Activated CD8-positive, alpha-beta memory T cell treated with anti-CD3 and anti-CD28 coated beads for 4 hours (primary cell): ENCODE measurements around the gene PDZD4.

Experiments
- DNase-seq, 2 donors: peaks; one replicate each; pipeline ENCODE4 v3.0.0-alpha.2; 2020; ENCODE audit warnings: low read depth in 2 of 2

Gene PDZD4, protein sequence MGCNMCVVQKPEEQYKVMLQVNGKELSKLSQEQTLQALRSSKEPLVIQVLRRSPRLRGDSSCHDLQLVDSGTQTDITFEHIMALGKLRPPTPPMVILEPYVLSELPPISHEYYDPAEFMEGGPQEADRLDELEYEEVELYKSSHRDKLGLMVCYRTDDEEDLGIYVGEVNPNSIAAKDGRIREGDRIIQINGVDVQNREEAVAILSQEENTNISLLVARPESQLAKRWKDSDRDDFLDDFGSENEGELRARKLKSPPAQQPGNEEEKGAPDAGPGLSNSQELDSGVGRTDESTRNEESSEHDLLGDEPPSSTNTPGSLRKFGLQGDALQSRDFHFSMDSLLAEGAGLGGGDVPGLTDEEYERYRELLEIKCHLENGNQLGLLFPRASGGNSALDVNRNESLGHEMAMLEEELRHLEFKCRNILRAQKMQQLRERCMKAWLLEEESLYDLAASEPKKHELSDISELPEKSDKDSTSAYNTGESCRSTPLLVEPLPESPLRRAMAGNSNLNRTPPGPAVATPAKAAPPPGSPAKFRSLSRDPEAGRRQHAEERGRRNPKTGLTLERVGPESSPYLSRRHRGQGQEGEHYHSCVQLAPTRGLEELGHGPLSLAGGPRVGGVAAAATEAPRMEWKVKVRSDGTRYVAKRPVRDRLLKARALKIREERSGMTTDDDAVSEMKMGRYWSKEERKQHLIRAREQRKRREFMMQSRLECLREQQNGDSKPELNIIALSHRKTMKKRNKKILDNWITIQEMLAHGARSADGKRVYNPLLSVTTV

DNA sequence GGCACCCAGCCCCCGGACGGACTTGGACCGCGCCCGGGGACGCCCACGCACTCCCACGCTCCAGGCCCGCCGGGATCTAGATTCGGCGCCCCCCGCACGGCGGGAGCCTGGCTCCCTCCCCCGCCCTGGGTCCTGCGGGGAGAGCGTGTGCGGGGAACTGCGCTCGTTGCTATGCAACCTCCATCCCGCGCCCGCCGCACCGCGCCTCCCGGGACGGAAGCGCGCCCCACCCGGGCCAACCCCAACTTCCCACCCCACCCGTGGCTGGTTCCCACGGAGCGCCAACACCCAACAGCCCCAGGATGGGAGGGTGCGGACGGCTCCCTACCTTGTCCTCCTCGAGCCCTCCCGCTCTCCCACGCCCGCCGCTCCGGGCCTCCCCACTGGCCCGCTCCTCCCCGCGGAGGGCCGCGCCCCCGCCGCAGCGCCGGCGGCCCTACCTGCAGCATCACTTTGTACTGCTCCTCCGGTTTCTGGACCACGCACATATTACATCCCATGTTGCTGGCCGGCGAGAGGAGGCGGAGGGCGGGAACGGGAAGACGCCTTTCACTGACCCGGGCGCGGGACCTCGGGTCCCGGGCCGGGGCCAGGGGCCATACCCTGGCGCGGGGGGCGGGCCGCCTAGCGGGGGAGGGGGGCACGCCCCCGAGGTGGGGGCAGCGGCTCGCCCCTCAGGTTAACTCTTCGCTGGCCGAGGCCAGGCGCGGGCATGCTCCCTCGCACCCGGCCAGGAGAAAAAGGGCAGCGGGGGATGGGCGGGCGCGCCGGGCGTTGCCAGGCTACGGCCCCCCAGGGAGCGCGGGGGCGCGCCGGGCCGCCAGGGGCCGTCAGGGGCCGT, at the start of gene PDZD4:
TSS of gene PDZD4 (minus strand) at position 746 of the 841 bp plus-strand sequence. CDS start at position 500, 246 bp downstream.
- no peak for DNase-seq

DNA sequence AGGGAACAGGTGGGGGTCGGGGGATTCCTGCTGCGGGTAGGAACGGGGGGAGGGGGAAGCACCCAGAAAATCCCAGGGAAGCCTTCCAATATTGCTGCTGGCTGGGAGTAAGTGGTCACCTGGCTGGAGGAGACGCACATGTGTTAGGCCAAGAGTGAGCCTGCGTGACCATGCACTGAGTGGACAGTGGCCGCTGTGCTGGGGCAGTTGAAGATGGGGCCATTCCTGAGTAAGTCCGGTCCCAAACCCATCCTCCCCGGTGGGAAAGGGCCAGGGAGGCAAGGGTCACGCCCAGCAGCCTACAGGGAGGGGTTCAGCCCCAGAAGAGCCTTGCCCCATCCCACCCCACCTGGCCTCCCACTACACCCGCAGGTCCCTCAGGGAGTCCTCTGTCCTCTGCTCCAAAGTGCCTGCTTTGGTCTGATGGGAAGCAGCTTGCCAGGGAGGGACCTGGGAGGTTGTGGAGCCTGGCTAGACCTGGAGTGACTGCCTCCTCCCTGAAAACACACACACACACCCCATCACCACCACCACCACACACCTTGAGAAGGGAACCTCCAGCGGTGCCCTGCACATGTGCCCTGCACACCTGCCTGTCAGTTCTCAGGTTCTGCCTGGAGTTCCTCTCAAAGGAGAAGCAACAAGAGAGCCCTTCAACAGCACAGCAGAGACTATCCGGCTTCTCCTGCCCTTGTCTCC, 49.5 kb upstream of the PDZD4 start:
- no peak for DNase-seq

DNA sequence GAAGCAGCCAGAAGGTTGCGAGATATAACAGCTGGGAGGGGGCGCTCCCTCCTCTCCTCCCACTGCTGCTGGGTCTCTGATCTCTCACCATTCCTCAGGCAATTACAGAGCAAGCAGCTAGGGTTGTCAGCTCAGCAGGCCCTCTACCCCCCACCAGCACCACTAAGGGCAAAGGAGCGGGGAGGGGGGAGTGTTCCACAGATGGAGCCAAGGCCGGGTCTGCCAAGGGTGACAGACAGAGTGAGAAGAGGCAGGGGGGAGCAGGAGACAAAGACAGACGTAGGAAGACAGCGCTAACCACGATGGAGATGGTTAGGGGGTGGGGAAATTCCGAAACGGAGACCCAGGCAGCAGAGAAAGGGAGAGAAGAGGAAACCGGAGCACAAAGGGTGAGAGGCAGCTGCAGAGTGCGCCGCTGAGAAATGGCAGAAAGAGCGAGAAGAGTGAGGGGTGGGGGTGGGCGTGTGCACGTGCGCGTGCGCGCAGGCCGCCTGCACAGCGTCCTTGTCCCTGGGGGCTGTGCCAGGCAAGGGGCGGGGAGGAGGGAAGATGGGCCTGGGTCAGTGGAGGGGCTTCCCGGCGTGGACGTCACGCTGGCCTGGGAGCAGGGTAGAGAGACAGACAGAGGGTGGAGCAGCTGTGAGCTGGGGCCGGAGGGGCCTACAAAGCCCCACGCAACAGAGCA, 48.8 kb upstream of the PDZD4 start:
- no peak for DNase-seq

DNA sequence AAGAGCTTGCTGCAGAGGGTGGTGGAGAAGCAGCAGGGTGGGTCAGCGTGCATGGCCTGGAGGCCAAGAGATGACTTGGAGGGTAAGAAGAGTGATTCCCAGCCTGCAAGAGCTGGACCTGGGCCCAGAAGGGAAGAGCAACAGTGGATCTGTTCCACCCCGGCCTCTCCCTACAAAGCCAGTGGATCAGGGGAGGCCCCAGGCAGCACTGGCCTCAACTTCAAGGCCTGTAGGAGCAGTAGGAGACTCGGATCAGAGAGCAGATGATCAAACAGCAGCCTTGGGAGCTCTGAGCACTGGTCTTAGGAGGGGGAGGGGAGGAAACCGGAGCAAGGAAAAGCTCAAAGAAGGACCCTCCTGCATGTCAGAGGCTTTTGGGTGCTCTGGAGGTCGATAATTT, 48.0 kb upstream of the PDZD4 start:
- DNase-seq, result no peak

DNA sequence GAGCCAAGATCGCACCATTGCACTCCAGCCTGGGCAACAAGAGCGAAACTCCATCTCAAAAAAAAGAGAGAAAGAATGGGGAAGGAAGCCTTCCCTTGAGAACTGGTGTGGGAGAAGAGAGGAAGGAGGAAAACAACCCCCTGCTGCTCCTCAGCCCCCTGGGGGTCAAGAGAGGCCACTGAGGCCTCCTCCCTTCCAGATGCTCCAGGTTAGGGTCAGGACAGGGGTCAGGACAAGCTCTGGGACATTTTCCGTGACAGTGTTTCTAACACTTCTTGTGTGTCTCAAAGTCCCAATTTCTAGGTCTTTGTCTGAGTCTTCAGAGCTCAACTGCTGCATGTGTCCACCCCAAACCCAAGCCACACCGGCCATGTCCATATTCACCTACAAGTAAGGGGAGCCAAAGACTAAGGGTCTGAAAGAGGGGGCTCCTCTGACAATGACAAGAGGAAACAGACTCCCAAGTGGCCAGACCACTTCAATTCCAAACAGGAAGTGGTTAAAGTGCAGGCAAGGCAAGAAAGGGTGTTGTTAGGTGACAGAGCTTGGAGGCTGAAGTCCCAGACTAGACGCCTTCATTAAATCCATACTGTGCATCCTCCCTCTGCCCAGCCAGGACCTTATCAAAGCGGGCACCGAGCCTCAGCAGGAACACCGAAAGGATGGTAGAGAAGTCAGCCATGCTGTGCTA, 47.4 kb upstream of the PDZD4 start:
- DNase-seq, result no peak

DNA sequence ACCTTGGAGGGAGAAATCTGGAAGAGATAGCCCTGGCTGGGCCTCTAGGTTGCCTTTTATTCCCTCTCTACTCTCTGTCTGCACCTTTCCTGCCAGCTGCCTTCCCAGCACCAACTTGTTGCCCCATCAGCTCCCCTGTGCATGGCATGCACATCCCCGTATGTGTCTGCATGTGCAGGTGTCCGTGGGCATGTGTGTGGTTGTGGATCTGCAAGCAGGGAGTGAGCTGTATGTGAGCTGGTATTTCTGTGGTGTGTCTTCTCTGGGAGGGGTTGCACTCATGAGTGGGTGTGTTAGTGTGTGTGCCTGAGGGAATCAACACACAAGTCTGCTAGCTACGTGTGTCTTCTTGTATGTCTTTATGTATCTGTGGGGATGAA, 45.8 kb upstream of the PDZD4 start:
- no peak for DNase-seq

DNA sequence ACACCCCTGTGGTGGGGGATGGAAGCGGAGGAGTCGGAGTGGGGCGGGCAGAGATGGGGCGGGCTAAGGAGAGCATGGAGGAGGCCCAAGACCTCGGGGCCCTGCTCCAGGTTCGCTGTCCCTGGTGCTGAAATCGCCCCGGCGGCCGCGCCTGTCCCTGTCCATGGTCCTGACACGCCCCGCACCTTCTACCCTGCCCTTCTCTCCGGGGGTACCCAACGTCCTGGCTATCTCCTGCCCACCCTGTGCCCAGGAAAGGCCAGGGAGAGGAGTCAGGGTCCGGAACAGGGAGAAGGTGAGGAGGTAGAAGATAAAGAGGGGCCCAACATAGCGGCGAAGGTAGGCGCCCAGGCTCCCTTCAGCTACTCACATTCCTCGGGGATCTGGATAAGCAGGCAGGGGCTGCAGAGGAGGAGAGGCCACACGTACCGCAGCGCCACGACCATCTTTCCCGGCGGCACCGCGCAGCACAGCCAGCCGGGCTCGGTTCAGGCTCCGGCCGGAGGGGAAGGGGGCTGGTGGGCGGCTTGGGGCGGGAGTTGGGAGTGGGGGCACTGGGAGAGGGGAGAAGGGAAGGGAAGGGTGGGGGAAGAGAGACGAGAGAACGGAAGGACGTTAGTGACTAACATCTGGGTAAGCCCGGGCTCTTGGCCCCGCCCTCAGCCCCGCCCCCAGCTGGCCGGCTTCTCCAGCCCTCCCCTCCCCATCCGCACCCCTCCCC, 45.2 kb upstream of the PDZD4 start:
- DNase-seq, result peak; percentile 8 to 39

DNA sequence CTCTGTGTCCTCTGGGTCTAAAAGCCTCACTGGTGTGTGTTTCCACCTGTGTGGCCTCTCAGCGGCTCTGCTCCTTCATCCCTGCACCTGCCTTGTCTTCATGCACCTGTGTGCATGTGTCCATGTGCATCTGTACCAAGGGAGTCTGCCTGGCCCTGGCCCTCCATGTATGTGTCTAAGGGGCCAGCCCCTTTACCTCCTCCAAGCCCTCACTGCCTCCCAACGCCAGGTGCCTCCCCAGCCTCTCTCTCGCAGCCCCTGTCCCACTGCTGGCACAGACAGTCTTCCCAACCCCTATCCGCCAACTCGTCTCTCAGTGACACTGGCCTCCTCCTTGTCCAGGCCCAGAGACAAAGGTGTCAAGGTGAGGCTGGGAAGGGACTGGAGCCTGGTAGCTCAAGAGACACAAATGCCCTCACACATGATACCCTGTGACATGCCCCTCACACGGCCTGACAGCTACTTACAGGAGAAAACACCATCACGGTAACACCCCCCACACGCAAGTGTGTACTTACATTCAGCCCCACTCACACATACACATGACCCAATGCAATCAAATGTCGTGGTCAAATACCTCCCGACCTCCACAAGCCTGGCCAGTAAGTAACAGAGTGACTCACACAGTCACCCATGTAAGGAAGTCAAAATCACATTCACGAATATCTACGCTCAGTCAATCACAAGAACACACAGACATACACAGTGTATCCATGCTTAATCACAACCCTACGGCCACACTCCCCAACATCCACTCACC, 44.2 kb upstream of the PDZD4 start:
- no peak for DNase-seq

DNA sequence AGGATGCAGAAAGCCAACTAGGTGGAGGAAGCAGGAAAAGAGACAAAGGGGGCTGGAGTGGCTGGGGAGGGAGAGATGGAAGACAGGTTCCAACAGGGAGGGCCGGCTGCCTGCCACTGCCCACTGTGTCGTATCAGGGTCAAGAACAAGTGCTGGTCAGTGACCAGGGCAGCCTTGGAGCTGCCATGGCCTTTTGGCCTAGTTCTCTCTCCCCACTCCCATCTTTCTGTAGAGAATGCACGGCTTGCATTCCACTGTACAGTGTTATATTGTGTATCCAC, 43.7 kb upstream of the PDZD4 start:
- no peak for DNase-seq

DNA sequence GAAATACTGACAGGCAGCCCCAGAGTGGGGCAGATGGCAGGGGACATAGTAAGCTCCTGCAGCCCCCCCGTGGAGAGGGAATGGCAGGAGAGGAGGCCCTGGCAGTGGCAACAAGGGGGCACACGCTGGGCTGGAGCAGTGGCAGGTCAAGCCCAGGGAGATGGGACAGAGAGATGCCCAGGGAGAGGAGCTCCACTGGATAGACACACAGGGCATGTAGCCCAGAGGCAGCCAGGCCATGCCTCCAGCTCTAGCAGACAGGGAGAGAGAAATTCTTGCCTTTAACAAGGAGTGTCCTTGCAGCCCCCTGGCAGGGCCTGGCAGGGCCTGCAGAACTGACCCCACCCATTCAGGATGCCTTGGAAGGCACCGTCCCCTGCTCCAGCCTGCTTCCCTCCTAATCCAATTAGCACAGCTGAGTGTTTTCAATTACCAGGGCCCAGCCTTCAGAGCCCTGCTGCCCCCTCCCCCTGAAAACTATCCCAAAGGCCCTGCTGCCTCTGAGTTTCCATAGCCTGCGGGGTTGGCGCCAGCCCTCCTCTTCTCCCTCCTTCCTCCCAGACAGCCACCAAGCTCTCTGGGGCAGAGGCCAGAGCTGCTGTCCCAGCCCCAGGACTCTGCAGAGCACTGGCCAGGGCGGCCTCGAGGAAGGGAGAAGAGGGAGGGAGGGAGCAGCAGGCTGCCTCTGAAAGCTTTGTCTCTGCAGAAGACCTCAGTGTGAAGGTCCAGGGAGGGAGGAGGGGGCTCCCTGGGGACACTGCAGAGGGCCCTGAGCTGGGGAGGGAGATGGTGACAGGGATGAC, 43.1 kb upstream of the PDZD4 start:
- no peak for DNase-seq

DNA sequence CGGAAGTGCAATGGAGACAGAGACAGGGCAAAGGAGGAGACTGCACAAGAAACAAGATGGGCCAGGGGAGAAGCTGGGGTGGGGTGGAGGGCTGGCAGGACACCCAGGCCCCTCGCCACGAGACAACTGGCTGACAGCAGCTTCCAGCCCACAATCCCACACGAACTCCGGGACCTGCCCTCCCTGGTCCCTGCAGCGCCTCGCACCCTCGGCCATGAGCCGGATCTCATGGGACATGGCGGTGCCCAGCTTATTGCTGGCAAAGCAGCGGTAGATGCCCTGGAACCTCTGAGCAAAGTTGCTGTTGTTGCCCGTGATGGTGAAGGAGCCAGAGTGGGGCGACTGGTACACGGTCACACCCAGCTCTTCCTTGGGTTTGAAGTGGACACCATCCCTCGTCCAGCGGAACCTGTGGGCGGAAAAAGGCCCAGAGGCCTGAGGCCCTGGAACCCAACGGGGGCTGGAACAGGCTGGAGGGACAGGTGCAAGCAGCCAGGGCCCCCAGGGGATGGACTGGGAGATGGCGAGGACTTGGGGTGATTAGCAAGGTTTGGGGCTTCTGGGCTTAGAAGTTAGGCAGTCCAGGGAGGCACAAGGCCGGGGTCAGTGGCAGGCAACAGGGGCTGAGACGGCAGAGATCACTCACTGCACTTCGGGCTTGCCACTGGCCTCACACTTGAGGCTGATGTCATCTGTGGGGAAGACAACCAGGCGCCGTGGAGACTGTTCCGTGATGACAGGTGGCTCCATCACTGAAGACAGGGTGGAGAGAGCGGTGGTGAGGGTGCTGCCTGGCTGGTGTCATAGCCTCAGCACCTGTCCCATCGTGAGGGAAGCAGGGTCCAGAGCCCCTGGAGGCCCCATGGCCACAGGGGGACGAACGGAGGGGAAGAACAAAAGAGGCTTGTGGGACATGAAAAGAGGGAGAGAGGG, 41.9 kb upstream of the PDZD4 start:
- DNase-seq, result no peak

DNA sequence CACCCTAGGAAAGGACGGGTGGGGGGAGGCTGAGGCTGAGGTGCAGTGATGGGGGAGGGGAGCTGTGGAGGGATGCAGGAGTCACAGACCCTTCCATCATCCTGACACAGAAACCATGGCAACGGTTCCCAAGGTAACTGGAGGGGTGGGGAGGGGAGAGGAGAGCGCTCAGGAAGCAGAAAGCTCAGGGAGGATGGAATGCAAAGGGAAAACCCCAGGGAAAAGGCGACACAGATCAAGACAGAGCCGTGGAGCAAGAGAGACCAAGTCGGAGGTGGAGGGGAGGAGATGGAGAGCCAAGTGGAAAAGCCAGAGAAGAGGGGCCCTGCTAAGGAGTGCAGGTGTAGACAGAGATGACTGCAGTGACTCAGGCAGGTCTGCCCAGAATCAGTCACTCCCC, 41.1 kb upstream of the PDZD4 start:
- DNase-seq, result no peak

DNA sequence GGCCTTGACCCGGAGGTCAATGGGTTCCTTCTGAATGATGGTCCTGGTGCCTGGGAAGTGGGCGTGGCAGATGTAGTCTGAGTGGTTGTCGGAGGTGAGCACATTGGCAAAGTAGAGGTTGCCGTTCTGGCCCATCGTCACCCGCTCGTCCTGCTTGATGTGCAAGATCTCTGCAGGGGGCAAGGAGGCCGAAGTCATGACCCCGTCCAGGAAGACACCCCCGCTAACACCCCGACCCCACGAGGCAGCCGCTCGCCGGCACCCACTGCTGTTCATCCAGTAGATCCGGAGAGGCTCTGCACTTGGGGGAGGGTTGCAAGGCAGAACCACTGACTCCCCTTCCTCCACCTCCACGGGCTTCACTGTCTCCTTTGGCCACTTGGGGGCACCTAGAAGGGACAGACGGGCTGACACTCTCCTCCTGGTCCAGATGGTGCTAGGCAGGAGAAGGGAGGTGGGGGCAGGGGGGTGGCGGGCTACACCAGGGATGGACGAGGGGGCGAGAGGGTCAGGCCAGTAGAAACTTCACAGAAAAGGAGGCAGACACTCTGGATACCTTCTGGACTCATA, 40.5 kb upstream of the PDZD4 start:
- no peak for DNase-seq

DNA sequence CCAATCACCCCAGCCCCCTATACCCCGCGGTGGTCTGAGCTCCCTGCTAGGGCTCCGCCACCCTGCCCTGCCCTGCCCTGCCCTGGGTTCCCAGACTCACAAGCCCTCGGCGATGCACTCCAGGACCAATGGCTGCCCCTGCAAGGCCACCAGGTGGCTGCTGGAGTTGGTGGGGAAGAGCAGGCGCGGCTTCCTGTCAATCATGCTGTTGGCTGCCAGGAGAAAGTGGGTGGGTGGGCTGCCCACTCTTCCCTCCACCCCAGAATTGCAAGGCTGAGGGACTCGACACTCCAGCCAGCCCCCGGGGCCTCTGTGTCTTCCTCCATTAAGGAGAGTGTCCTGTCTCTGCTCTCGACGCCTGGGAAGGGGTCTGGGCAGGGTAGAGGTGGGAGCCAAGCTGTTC, 39.9 kb upstream of the PDZD4 start:
- no peak for DNase-seq

DNA sequence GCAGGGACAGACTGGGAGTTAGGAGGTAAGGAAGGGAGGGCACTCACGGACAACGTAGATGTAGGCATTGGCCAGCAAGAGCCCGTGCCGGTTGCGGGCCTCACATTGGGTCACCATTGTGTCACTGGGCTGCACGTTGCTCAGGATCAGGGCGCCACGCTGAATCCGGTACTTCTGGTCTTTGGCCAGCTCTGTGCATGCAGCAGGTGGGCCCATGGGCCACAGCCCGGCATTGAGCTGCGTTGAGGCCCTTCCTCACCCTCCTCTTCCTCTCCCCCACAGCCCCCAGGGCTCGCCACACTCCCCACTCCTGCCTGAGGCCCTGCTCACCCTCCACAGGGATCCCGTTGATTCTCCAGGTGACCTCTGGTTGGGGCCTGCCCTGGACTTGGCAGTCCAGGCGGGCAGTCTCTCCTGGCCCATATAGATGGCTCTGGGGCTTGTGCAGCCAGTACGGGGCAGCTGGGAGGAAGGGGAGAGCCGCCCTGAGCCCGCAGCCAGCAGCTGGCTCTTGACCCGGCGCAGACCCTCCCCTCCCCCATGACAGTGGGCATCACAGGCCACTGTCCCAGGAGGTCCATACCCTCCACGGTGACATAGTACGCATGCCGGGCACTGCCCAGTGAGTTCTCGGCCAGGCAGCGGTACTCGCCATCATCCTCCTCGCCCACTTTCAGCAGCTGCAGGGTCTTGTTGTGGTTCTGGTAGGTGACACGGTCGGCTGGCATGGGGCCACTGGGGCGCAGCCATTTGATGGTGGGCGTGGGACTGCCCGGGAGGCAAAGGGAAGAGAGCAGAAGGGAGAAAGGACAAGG, 39.3 kb upstream of the PDZD4 start:
- no peak for DNase-seq
